H1 (cell line): Measurements from ENCODE around the gene CCDC185. TPM values are rescaled to one million over a fixed set of nuclear protein-coding genes. Genes with fewer than 3 reads are reported as not detected.

Experiments used
- CTCF ChIA-PET: fragments of 300-600 bp; sonication (Branson Sonifier 250); formaldehyde crosslinking; loops from one replicate; lab custom pipeline; 2021; ENCODE audit not compliant: partially characterized antibody; lab: Charles Lee
- POLR2A ChIA-PET: fragments of 300-600 bp; sonication (Branson Sonifier 250); formaldehyde crosslinking; loops from one replicate; lab custom pipeline; 2021; ENCODE audit warnings: inconsistent platforms; ENCODE audit not compliant: partially characterized antibody; lab: Charles Lee
- DNase-seq, 2 experiments: peaks; one replicate each; pipeline versions ENCODE4 v3.0.0 to v3.0.0-alpha.2; 2010 to 2022; ENCODE audit warnings: low spot score in 2 of 2, low read depth in 1 of 2, mixed read lengths in 1 of 2
- FAIRE-seq: peaks from 2 replicates; lab custom pipeline; 2011; peaks lifted over from hg19 to GRCh38; lab: Jason Lieb, UNC
- H2AFZ ChIP-seq: 2 replicates; pipeline ENCODE4 v1.8.1; 2012; ENCODE audit warnings: low read length, inconsistent platforms
- H2AK5ac ChIP-seq: 2 replicates; pipeline ENCODE4 v1.6.1; 2013; ENCODE audit warnings: low read depth, low read length
- H2BK120ac ChIP-seq: replicated peaks from 2 replicates; pipeline ENCODE3; 2013; ENCODE audit warnings: low read depth, low read length, inconsistent platforms
- H2BK12ac ChIP-seq: 2 replicates; pipeline ENCODE4 v1.6.1; 2013; ENCODE audit warnings: low read depth, low read length
- H2BK15ac ChIP-seq: 2 replicates; pipeline ENCODE4 v1.6.1; 2013; ENCODE audit warnings: low read length
- H2BK20ac ChIP-seq: 2 replicates; pipeline ENCODE4 v1.6.1; 2013; ENCODE audit warnings: low read length
- H2BK5ac ChIP-seq: 2 replicates; pipeline ENCODE4 v1.6.1; 2013; ENCODE audit warnings: low read depth, low read length
- H3K14ac ChIP-seq: 2 replicates; pipeline ENCODE4 v1.6.1; 2013; ENCODE audit warnings: inconsistent platforms; ENCODE audit not compliant: insufficient read length
- H3K18ac ChIP-seq: 2 replicates; pipeline ENCODE4 v1.6.1; 2013; ENCODE audit warnings: low read length; ENCODE audit errors: extremely low read depth
- H3K23ac ChIP-seq: 2 replicates; pipeline ENCODE4 v1.6.1; 2013; ENCODE audit warnings: inconsistent platforms; ENCODE audit not compliant: insufficient read length
- H3K23me2 ChIP-seq: 2 replicates; pipeline ENCODE4 v1.6.1; 2013; ENCODE audit warnings: low read depth, low read length
- H3K27ac ChIP-seq: 2 replicates; pipeline ENCODE4 v1.6.1; 2011; ENCODE audit warnings: low read depth, low read length, inconsistent platforms
- H3K27me3 ChIP-seq, 4 experiments: replicated peaks in 1 of 4; 1 replicate in 1 of 4; 2 replicates in 3 of 4; pipeline versions ENCODE4 v1.6.1 to v1.8.1; 2011 to 2013; ENCODE audit warnings: low read length in 3 of 4, mild to moderate bottlenecking in 3 of 4, inconsistent platforms in 2 of 4, mixed read lengths in 2 of 4, moderate library complexity in 1 of 4; ENCODE audit not compliant: control insufficient read depth in 3 of 4, insufficient read depth in 3 of 4; ENCODE audit errors: extremely low read depth in 1 of 4
- H3K36me3 ChIP-seq, 4 experiments: 2 replicates each; pipeline versions ENCODE4 v1.6.1 to v1.8.1; 2011 to 2013; ENCODE audit warnings: mild to moderate bottlenecking in 4 of 4, low read length in 3 of 4, moderate library complexity in 2 of 4, control low read depth in 1 of 4, inconsistent platforms in 1 of 4; ENCODE audit not compliant: insufficient read depth in 4 of 4, control insufficient read depth in 2 of 4
- H3K4ac ChIP-seq: replicated peaks from 2 replicates; pipeline ENCODE3; 2013; ENCODE audit warnings: low read length, low read depth, mixed read lengths, inconsistent platforms; ENCODE audit not compliant: insufficient read length
- H3K4me1 ChIP-seq, 4 experiments: replicated peaks in 1 of 4; 1 replicate in 1 of 4; 2 replicates in 3 of 4; pipeline versions ENCODE4 v1.6.1 to v1.8.1; 2011 to 2013; ENCODE audit warnings: low read length in 3 of 4, inconsistent platforms in 2 of 4, mixed read lengths in 1 of 4; ENCODE audit not compliant: insufficient read depth in 4 of 4, control insufficient read depth in 3 of 4
- H3K4me2 ChIP-seq, 2 experiments: 2 replicates each; pipeline versions ENCODE4 v1.6.1 to v1.8.1; 2011 to 2013; ENCODE audit warnings: low read depth in 2 of 2, low read length in 2 of 2, control low read depth in 1 of 2, inconsistent platforms in 1 of 2, mild to moderate bottlenecking in 1 of 2; ENCODE audit not compliant: insufficient read depth in 1 of 2
- H3K4me3 ChIP-seq, 4 experiments: fragments of 200-600, 300-600 bp in 1 of 4; sonication (generic), shearing (Covaris generic), sonication (Bioruptor Twin) in 1 of 4; 2 replicates each; pipeline versions ENCODE4 v1.5.1 to v1.8.1; 2011 to 2016; ENCODE audit warnings: low read length in 4 of 4, low read depth in 3 of 4, control low read depth in 2 of 4, inconsistent platforms in 2 of 4, mild to moderate bottlenecking in 2 of 4, mixed read lengths in 1 of 4, moderate library complexity in 1 of 4; ENCODE audit not compliant: insufficient read depth in 2 of 4; ENCODE audit errors: extremely low read depth in 1 of 4
- H3K56ac ChIP-seq: replicated peaks from 2 replicates; pipeline ENCODE3; 2013; ENCODE audit warnings: low read depth, mild to moderate bottlenecking, mixed read lengths, low read length, inconsistent platforms; ENCODE audit not compliant: insufficient read length
- H3K79me1 ChIP-seq: 2 replicates; pipeline ENCODE4 v1.6.1; 2013; ENCODE audit warnings: low read depth, low read length, control low read depth
- H3K79me2 ChIP-seq, 2 experiments: 2 replicates each; pipeline versions ENCODE4 v1.6.1 to v1.8.1; 2012 to 2013; ENCODE audit warnings: low read length in 2 of 2, mild to moderate bottlenecking in 2 of 2, inconsistent platforms in 1 of 2; ENCODE audit not compliant: insufficient read depth in 2 of 2, control insufficient read depth in 1 of 2
- H3K9ac ChIP-seq, 4 experiments: replicated peaks in 1 of 4; 1 replicate in 1 of 4; 2 replicates in 3 of 4; pipeline versions ENCODE4 v1.6.1 to v1.8.1; 2011 to 2013; ENCODE audit warnings: low read depth in 3 of 4, low read length in 3 of 4, control low read depth in 2 of 4, mild to moderate bottlenecking in 2 of 4, moderate library complexity in 2 of 4, inconsistent platforms in 1 of 4; ENCODE audit errors: extremely low read depth in 1 of 4
- H3K9me3 ChIP-seq, 2 experiments: 2 replicates each; pipeline versions ENCODE4 v1.6.1 to v1.8.1; 2012 to 2013; ENCODE audit warnings: mild to moderate bottlenecking in 2 of 2, moderate library complexity in 2 of 2, control low read depth in 1 of 2, inconsistent platforms in 1 of 2, low read depth in 1 of 2, low read length in 1 of 2, mixed read lengths in 1 of 2; ENCODE audit not compliant: insufficient read depth in 2 of 2
- H4K20me1 ChIP-seq, 2 experiments: replicated peaks in 1 of 2; 2 replicates each; pipeline versions ENCODE3 to v1.8.1; 2011 to 2013; ENCODE audit warnings: inconsistent platforms in 2 of 2, low read length in 2 of 2, mild to moderate bottlenecking in 1 of 2; ENCODE audit not compliant: insufficient read depth in 2 of 2, control insufficient read depth in 1 of 2
- H4K5ac ChIP-seq: 2 replicates; pipeline ENCODE4 v1.6.1; 2013; ENCODE audit warnings: low read length, low read depth, mixed read lengths, inconsistent platforms; ENCODE audit not compliant: insufficient read length
- H4K8ac ChIP-seq: 2 replicates; pipeline ENCODE4 v1.8.0; 2013; ENCODE audit warnings: mild to moderate bottlenecking, moderate library complexity, low read length, inconsistent platforms; ENCODE audit not compliant: insufficient read depth; ENCODE audit errors: extremely low read depth
- H4K91ac ChIP-seq: replicated peaks from 2 replicates; pipeline ENCODE3; 2013; ENCODE audit warnings: low read length, mixed read lengths, inconsistent platforms; ENCODE audit not compliant: insufficient read length
- ASH2L ChIP-seq: fragments of 200-600, 300-600 bp; sonication (generic); IDR thresholded peaks from one replicate; pipeline ENCODE4 v1.7.1; 2017; ENCODE audit warnings: low read length
- BACH1 ChIP-seq: IDR thresholded peaks from 2 replicates; pipeline ENCODE4 v1.6.1; 2012; ENCODE audit warnings: low read length, improper control_type of control experiment
- BCL11A ChIP-seq, 2 experiments: IDR thresholded peaks; one replicate each; pipeline ENCODE4 v1.6.1; 2011; ENCODE audit warnings: low read depth in 2 of 2, low read length in 2 of 2, mild to moderate bottlenecking in 2 of 2
- CEBPB ChIP-seq: IDR thresholded peaks from 2 replicates; pipeline ENCODE4 v1.6.1; 2012; ENCODE audit warnings: low read depth, low read length
- CHD2 ChIP-seq: IDR thresholded peaks from 2 replicates; pipeline ENCODE4 v1.6.1; 2012; ENCODE audit warnings: low read length, improper control_type of control experiment
- HDAC2 ChIP-seq, 2 experiments: fragments of 300-600 bp in 1 of 2; sonication (generic) in 1 of 2; IDR thresholded peaks; 2 replicates each; pipeline ENCODE4 v1.6.1; 2011 to 2012; ENCODE audit warnings: low read depth in 2 of 2, low read length in 2 of 2, mild to moderate bottlenecking in 2 of 2, moderate library complexity in 2 of 2, borderline replicate concordance in 1 of 2, inconsistent platforms in 1 of 2
- JUND ChIP-seq: IDR thresholded peaks from 2 replicates; pipeline ENCODE4 v1.6.1; 2011; ENCODE audit warnings: mild to moderate bottlenecking, improper control_type of control experiment, low read length
- PHF8 ChIP-seq: fragments of 200-600 bp; sonication (generic); conservative IDR thresholded peaks from 2 replicates; pipeline ENCODE4 v1.7.1; 2012; ENCODE audit warnings: low read depth, mild to moderate bottlenecking, inconsistent platforms, low read length, moderate library complexity
- RBBP5 ChIP-seq: IDR thresholded peaks from 2 replicates; pipeline ENCODE4 v1.7.1; 2012; ENCODE audit warnings: low read depth, mild to moderate bottlenecking, inconsistent platforms, low read length, moderate library complexity, borderline replicate concordance
- SIX5 ChIP-seq: IDR thresholded peaks from 2 replicates; pipeline ENCODE4 v1.6.1; 2011; ENCODE audit warnings: mild to moderate bottlenecking, low read depth, low read length
- SUZ12 ChIP-seq: fragments of 200-600 bp; sonication (generic); IDR thresholded peaks from 2 replicates; pipeline ENCODE4 v1.6.1; 2012; ENCODE audit warnings: mild to moderate bottlenecking, inconsistent platforms, low read length, moderate library complexity, mixed read lengths
- WGBS, 2 experiments: shearing (Covaris generic) in 1 of 2; methylation state at CpG; one replicate each; pipeline versions ENCODE4 v1.1.6 to v1.1.7; 2013 to 2015; ENCODE audit warnings: low lambda C conversion rate in 2 of 2, mixed read lengths in 2 of 2, inconsistent platforms in 1 of 2, low coverage in 1 of 2, missing lambda C conversion rate in 1 of 2; ENCODE audit not compliant: insufficient replicate concordance in 2 of 2, insufficient coverage in 1 of 2, insufficient read length in 1 of 2; ENCODE audit errors: extremely low coverage in 1 of 2, missing lambda C conversion rate in 1 of 2; 5-methylcytosine and 5-hydroxymethylcytosine counted together
- polyA plus RNA-seq, 7 experiments: library from polyadenylated mRNA; depleted of rRNA in 3 of 7; stranded (reverse) in 5 of 7; unstranded in 2 of 7; fragments of >200 nt in 5 of 7; fragments of 200-250 nt in 2 of 7; gene quantifications; 1 replicate in 5 of 7; 2 replicates in 1 of 7; 4 replicates in 1 of 7; pipeline versions ENCODE4 v1.2.1 to v1.2.3, GENCODE V29; 2011 to 2013; ENCODE audit warnings: missing spikeins in 2 of 7, mixed read lengths in 2 of 7
- total RNA-seq: library from RNA; stranded (reverse); fragmentation: NEBNext Ultra II Directional; extraction: Animal tissue kit (Norgen Biotek cat#: 25700); gene quantifications from 2 replicates; pipeline ENCODE4 v1.2.1, GENCODE V29; 2021

CCDC185 gene
- total and polyA plus RNA-seq, 2 of the 8 experiments (the other 6 are each of a cell fraction or from before 2014, with no cell fraction given) = not detected

DNA sequence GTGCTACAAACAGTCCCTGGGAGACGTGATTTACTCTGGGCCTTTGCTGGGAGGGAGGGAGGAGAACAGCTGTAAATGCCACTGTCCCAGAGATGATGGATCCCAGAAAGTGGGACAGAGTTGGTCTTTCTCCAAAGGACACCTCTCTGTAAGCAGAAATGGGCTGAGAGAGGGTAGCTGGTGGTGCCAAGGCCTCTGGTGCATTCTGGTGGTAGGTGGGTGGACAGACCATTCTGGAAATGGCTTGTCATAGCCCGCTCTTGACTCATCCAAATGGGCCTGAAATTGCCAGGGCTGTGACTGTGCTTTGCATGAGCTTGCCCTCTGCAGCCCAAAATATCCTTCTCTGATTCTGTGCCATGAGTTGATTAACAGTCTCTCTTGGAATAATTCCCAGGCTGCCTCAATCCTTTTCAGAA lies 36.1 kb downstream of the CCDC185 start:
- Histone ChIP-seq H2BK5ac (no peak overlapping the region), H3K4me3 (no peak overlapping the region), H4K20me1 (no peaks in the 10 kb centered on the region), H2BK12ac (no peak overlapping the region), H3K27me3 (no peaks in the 10 kb centered on the region), H3K23ac (no peak overlapping the region), H2BK120ac (no peak overlapping the region), H4K8ac (no peak overlapping the region), H3K36me3 (no peaks in the 10 kb centered on the region), H3K4me1 (no peaks in the 10 kb centered on the region), H2BK15ac (no peak overlapping the region), H3K79me2 (no peaks in the 10 kb centered on the region), H3K23me2 (no peaks in the 10 kb centered on the region), H2AK5ac (no peak overlapping the region), H3K79me1 (no peaks in the 10 kb centered on the region), H3K4me2 (no peak overlapping the region), H2AFZ (no peak overlapping the region), H4K5ac (no peak overlapping the region), H3K4ac (no peak overlapping the region), H3K9me3 (no peaks in the 10 kb centered on the region), H2BK20ac (no peak overlapping the region), H4K91ac (no peak overlapping the region), H3K9ac (no peak overlapping the region), H3K18ac (no peak overlapping the region), H3K56ac (no peak overlapping the region), H3K27ac (no peak overlapping the region), H3K14ac (no peak overlapping the region)
- no peak for TF ChIP-seq ASH2L
- no peak for TF ChIP-seq RBBP5
- TF ChIP-seq BACH1 = no peak
- TF ChIP-seq CEBPB = no peak
- no peak for TF ChIP-seq HDAC2 (IDR thresholded peaks at IDR 0.05; ENCODE audit: borderline replicate concordance in 1 of 2, low read depth in 2 of 2, low read length in 2 of 2)
- no peak for TF ChIP-seq BCL11A (IDR thresholded peaks at IDR 0.05; ENCODE audit: low read depth in 2 of 2, low read length in 2 of 2)
- no peak for TF ChIP-seq SIX5
- TF ChIP-seq CHD2 = no peak
- TF ChIP-seq SUZ12 = no peak
- TF ChIP-seq PHF8 = no peak
- TF ChIP-seq JUND = no peak
- ChIA-PET CTCF (interaction anchor here (0.8 to 1.3 kb wide), 3 partner anchors 13 to 266 kb away, joined by 3 read pairs; no protein-coding TSS in a partner anchor), POLR2A (no interaction called here)
- DNase-seq (no peak), FAIRE-seq (no peak)
- WGBS, 2 experiments = 88% methylated on average over 2 of the region's 2 CpGs; no CpG with 5 or more reads in 1 of the 2 experiments
